ENCODE data around the gene E4F1.

The E4F1 gene

GRCh38 chr16:2223221-2223941, at the start of gene E4F1:
Gene E4F1 (plus strand): TSS chr16:2223591. CDS start chr16:2223614, 23 bp downstream.
- DNase-seq: peak; percentile 99

- DNase-seq: no peak
Measured at GRCh38 chr16:2173916-2174315, 49.5 kb upstream of the E4F1 start.

- no peak for DNase-seq
Measured at GRCh38 chr16:2174396-2175131, 48.8 kb upstream of the E4F1 start.

- no peak for DNase-seq
Measured at GRCh38 chr16:2175454-2175853, 47.9 kb upstream of the E4F1 start.

GRCh38 chr16:2176047-2176446, 47.3 kb upstream of the E4F1 start:
- no peak for DNase-seq

- DNase-seq: no peak
Measured at GRCh38 chr16:2177101-2177500, 46.3 kb upstream of the E4F1 start.

- no peak for DNase-seq
Measured at GRCh38 chr16:2177561-2177960, 45.8 kb upstream of the E4F1 start.

GRCh38 chr16:2178321-2179106, 44.9 kb upstream of the E4F1 start:
- DNase-seq: no peak

GRCh38 chr16:2179107-2179501, 44.3 kb upstream of the E4F1 start:
- DNase-seq: no peak

- DNase-seq: no peak
Measured at GRCh38 chr16:2179576-2179975, 43.8 kb upstream of the E4F1 start.

GRCh38 chr16:2180461-2180860, 42.9 kb upstream of the E4F1 start:
- no peak for DNase-seq

- no peak for DNase-seq
Measured at GRCh38 chr16:2180962-2181923, 42.1 kb upstream of the E4F1 start.

GRCh38 chr16:2181952-2182351, 41.4 kb upstream of the E4F1 start:
- no peak for DNase-seq

- DNase-seq: no peak
Measured at GRCh38 chr16:2183671-2184070, 39.7 kb upstream of the E4F1 start.

- DNase-seq: no peak
Measured at GRCh38 chr16:2184346-2184745, 39.0 kb upstream of the E4F1 start.

- DNase-seq: no peak
Measured at GRCh38 chr16:2184962-2185361, 38.4 kb upstream of the E4F1 start.

- DNase-seq: no peak
Measured at GRCh38 chr16:2186064-2186463, 37.3 kb upstream of the E4F1 start.

- no peak for DNase-seq
Measured at GRCh38 chr16:2186505-2186904, 36.9 kb upstream of the E4F1 start.

- no peak for DNase-seq
Measured at GRCh38 chr16:2187212-2187611, 36.2 kb upstream of the E4F1 start.

- DNase-seq: no peak
Measured at GRCh38 chr16:2188395-2188794, 35.0 kb upstream of the E4F1 start.

- DNase-seq: no peak
Measured at GRCh38 chr16:2189252-2189893, 34.0 kb upstream of the E4F1 start.
